Spleen (tissue), 7 donors: ENCODE results near the gene PRKAB1.

ENCODE experiments used
- POLR2A ChIP-seq, 3 donors: fragments of 450-650 bp; IDR thresholded peaks; one replicate each; pipeline ENCODE4 v1.5.1; 2017; ENCODE audit warnings: antibody characterized with exemption in 3 of 3, mild to moderate bottlenecking in 1 of 3
- POLR2AphosphoS5 ChIP-seq, 3 donors: sonication (generic); formaldehyde crosslinking; IDR thresholded peaks; one replicate each; pipeline ENCODE4 v1.5.1; 2017; ENCODE audit warnings: antibody characterized with exemption in 3 of 3
- TF ChIP-seq, protein P1 (sequence below), 11 experiments: fragments of 200-600 bp in 7 of 11; fragments of 450-650 bp in 4 of 11; sonication (generic) in 4 of 11; IDR thresholded peaks in 8 of 11; conservative IDR thresholded peaks in 3 of 11; 1 replicate in 7 of 11; 2 replicates in 4 of 11; pipeline versions ENCODE4 v1.4.0 to v1.8.0; 2016 to 2021; ENCODE audit warnings: antibody characterized with exemption in 11 of 11, inconsistent platforms in 4 of 11, mild to moderate bottlenecking in 1 of 11
- donor health status: DM: no; HTN: no; CAD: no; lungs with moderate emphysema.
- donor health status: DM: no; HTN: no; CAD: no.
- donor health status: DM: no; HTN: no; CAD: no.

GRCh38 chr12:119665164-119665929 lies 2.6 kb upstream of the PRKAB1 start:
- TF ChIP-seq, protein P1, sequence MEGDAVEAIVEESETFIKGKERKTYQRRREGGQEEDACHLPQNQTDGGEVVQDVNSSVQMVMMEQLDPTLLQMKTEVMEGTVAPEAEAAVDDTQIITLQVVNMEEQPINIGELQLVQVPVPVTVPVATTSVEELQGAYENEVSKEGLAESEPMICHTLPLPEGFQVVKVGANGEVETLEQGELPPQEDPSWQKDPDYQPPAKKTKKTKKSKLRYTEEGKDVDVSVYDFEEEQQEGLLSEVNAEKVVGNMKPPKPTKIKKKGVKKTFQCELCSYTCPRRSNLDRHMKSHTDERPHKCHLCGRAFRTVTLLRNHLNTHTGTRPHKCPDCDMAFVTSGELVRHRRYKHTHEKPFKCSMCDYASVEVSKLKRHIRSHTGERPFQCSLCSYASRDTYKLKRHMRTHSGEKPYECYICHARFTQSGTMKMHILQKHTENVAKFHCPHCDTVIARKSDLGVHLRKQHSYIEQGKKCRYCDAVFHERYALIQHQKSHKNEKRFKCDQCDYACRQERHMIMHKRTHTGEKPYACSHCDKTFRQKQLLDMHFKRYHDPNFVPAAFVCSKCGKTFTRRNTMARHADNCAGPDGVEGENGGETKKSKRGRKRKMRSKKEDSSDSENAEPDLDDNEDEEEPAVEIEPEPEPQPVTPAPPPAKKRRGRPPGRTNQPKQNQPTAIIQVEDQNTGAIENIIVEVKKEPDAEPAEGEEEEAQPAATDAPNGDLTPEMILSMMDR (IDR thresholded peaks at IDR 0.05 in 8 of 11, conservative IDR thresholded peaks at IDR 0.05 in 3 of 11), result no peak
- TF ChIP-seq POLR2A (IDR thresholded peaks at IDR 0.05), result no peak
- no peak for TF ChIP-seq POLR2AphosphoS5 (IDR thresholded peaks at IDR 0.05)
